Activated CD8-positive, alpha-beta memory T cell treated with anti-CD3 and anti-CD28 coated beads, Interleukin-2, amount 50 U/mL, for 24 hours (primary cell): ENCODE results near the gene COMMD10.
A peak's percentile ranks its signal among the peaks of the same experiment; 100 is the strongest.
"Not testable (repeated sequence)": the region's sequence is repeated elsewhere in the genome, so short reads cannot be mapped to it uniquely, and the experiment has no call there.

Experiments used
- DNase-seq: peaks from one replicate; pipeline ENCODE4 v3.0.0-alpha.2; 2020; ENCODE audit errors: extremely low read depth

Gene COMMD10

GRCh38 chr5:116084871-116085715, at the start of gene COMMD10:
Gene COMMD10, plus strand, starts transcription at chr5:116085025.
- DNase-seq: peak; percentile 57

GRCh38 chr5:116035123-116035522, 49.7 kb upstream of the COMMD10 start:
- DNase-seq: no peak

GRCh38 chr5:116037236-116037822, 47.5 kb upstream of the COMMD10 start:
- no peak for DNase-seq

- DNase-seq: no peak
Measured at GRCh38 chr5:116038817-116039216, 46.0 kb upstream of the COMMD10 start.

- DNase-seq: no peak
Measured at GRCh38 chr5:116042375-116042774, 42.5 kb upstream of the COMMD10 start.

- DNase-seq: no peak
Measured at GRCh38 chr5:116044073-116044472, 40.8 kb upstream of the COMMD10 start.

GRCh38 chr5:116045821-116046220, 39.0 kb upstream of the COMMD10 start:
- DNase-seq: no peak

- DNase-seq: no peak
Measured at GRCh38 chr5:116046261-116046660, 38.6 kb upstream of the COMMD10 start.

GRCh38 chr5:116046823-116047222, 38.0 kb upstream of the COMMD10 start:
- DNase-seq: no peak

GRCh38 chr5:116058346-116058936, 26.4 kb upstream of the COMMD10 start:
- DNase-seq: no peak

GRCh38 chr5:116062352-116062751, 22.5 kb upstream of the COMMD10 start:
- no peak for DNase-seq

GRCh38 chr5:116063950-116064349, 20.9 kb upstream of the COMMD10 start:
- DNase-seq: no peak

GRCh38 chr5:116068028-116068632, 16.7 kb upstream of the COMMD10 start:
- DNase-seq: no peak

GRCh38 chr5:116071211-116071610, 13.6 kb upstream of the COMMD10 start:
- DNase-seq: no peak

- no peak for DNase-seq
Measured at GRCh38 chr5:116075191-116075831, 9.5 kb upstream of the COMMD10 start.

- DNase-seq: no peak
Measured at GRCh38 chr5:116076496-116076895, 8.3 kb upstream of the COMMD10 start.

GRCh38 chr5:116078199-116078598, 6.6 kb upstream of the COMMD10 start:
- no peak for DNase-seq

- no peak for DNase-seq
Measured at GRCh38 chr5:116084287-116084691, 536 bp upstream of the COMMD10 start.

GRCh38 chr5:116086309-116086708, 1.5 kb downstream of the COMMD10 start:
- not testable (repeated sequence) for DNase-seq

- DNase-seq: no peak
Measured at GRCh38 chr5:116088062-116088461, 3.2 kb downstream of the COMMD10 start.

GRCh38 chr5:116090302-116090701, 5.5 kb downstream of the COMMD10 start:
- no peak for DNase-seq

GRCh38 chr5:116091416-116091815, 6.6 kb downstream of the COMMD10 start:
- no peak for DNase-seq
